ENCODE data around the gene TMEM263. TPM values are rescaled to one million over a fixed set of nuclear protein-coding genes. Genes with fewer than 3 reads are reported as not detected.

Gene TMEM263
- total and polyA plus RNA-seq, 2 of the 13 experiments (the other 11 are each of a cell fraction or from before 2014, with no cell fraction given) = 25.9 to 58.6 TPM

DNA sequence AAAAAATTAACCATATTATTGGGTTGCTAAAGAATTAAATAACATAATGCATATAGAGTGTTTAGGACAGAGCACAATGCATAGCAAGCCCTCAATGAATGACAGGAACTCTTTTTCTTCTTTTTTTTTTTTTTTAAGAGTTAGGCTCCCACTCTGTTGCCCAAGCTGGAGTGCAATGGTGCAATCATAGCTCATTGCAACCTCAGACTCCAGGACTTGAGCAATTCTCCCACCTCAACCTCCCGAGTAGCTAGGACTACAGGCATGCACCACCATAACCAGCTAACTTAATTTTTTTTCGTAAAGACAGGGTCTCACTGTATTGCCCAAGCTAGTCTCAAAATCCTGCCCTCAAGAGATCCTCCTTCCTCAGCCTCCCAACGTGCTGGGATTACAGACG is 51.7 kb downstream of the TMEM263 start:
- no peaks in the 10 kb centered on the region; a peak in 2 of 5 replicates for H3K36me3 ChIP-seq (replicated peaks in 1 of 2; ENCODE audit: control insufficient read depth in 1 of 2, insufficient read depth in 2 of 2, low read length in 2 of 2)
- H3K4me3 ChIP-seq (replicated peaks in 1 of 3; ENCODE audit: insufficient read depth in 1 of 3, low read depth in 2 of 3, low read length in 3 of 3) = no peak overlapping the region
- no peak overlapping the region for H3K4me2 ChIP-seq (ENCODE audit: low read depth, low read length)
- intact Hi-C loops (cut with micrococcal nuclease; ENCODE audit: unreplicated experiment) (no loop called here), in situ Hi-C loops (cut with HindIII; ENCODE audit: extremely low pct_ligation_motif_present, low pct_unique_long_range_greater_than_20kb) (no loop called here)
- DNase-seq (ENCODE audit: low spot score) (no peak), FAIRE-seq (no peak), ATAC-seq (no peak)
- ChIA-PET CTCF (ENCODE audit: low intra/inter-chr PET ratio, low total read pairs) (no interaction called here), POLR2A (no interaction called here)
- no peaks in the 10 kb centered on the region for H3K27me3 ChIP-seq (ENCODE audit: control insufficient read depth in 1 of 2, insufficient read depth in 2 of 2, low read length in 2 of 2)
- H3K27ac ChIP-seq (ENCODE audit: extremely low read length, insufficient read depth, low read length) = no peak overlapping the region
- no peak overlapping the region for H2AFZ ChIP-seq (ENCODE audit: low read length)
- H3K9me3 ChIP-seq (ENCODE audit: low read length) = no peaks in the 10 kb centered on the region
- H3K9ac ChIP-seq (ENCODE audit: insufficient read depth, low read depth, low read length) = no peak overlapping the region
- no peak for TF ChIP-seq ZNF12 (CRISPR knock-in tag; IDR thresholded peaks at IDR 0.05)
- peak; percentile 12; the same call in 1 of the 2 replicates for TF ChIP-seq CEBPB (IDR thresholded peaks at IDR 0.05; ENCODE audit: borderline replicate concordance, low read depth, low read length)
- no peaks in the 10 kb centered on the region for H3K4me1 ChIP-seq (ENCODE audit: insufficient read depth, low read length)
- WGBS (ENCODE audit: low lambda C conversion rate) = 95% methylated on average over 4 of the region's 4 CpGs
- no peaks in the 10 kb centered on the region for H4K20me1 ChIP-seq (ENCODE audit: insufficient read depth, low read length)
- H3K79me2 ChIP-seq (ENCODE audit: insufficient read depth, low read length) = no peaks in the 10 kb centered on the region
- no TSS peak for BruUV-seq (replicated peaks)

DNA sequence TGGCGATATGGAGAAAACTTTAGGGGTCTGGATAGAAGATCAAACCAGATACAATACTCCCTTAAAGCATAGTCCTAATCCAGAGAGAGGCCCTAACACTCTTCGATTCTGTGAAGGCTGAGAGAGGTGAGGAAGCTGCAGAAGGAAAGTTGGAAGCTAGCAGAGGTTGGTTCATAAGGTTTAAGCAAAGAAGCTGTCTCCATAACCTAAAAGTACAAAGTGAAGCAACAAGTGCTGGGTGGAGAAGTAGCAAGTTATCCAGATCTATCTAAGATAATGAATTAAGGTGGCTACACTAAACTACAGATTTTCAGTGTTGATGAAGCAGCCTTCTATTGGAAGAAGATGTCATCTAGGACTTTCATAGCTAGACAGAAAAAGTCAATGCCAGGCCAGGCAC is 55.8 kb downstream of the TMEM263 start:
- Histone ChIP-seq H2AFZ (ENCODE audit: low read length) (no peak overlapping the region), H3K36me3 (replicated peaks in 1 of 2; ENCODE audit: control insufficient read depth in 1 of 2, insufficient read depth in 2 of 2, low read length in 2 of 2) (no peaks in the 10 kb centered on the region; a peak in 2 of 5 replicates), H3K79me2 (ENCODE audit: insufficient read depth, low read length) (no peaks in the 10 kb centered on the region), H3K4me3 (replicated peaks in 1 of 3; ENCODE audit: insufficient read depth in 1 of 3, low read depth in 2 of 3, low read length in 3 of 3) (no peak overlapping the region), H3K9ac (ENCODE audit: insufficient read depth, low read depth, low read length) (no peak overlapping the region), H3K9me3 (ENCODE audit: low read length) (no peaks in the 10 kb centered on the region), H3K27ac (ENCODE audit: extremely low read length, insufficient read depth, low read length) (no peak overlapping the region), H3K4me2 (ENCODE audit: low read depth, low read length) (no peak overlapping the region), H3K4me1 (ENCODE audit: insufficient read depth, low read length) (no peaks in the 10 kb centered on the region), H3K27me3 (ENCODE audit: control insufficient read depth in 1 of 2, insufficient read depth in 2 of 2, low read length in 2 of 2) (no peaks in the 10 kb centered on the region), H4K20me1 (ENCODE audit: insufficient read depth, low read length) (no peaks in the 10 kb centered on the region)
- no TSS peak for BruUV-seq (replicated peaks)
- ATAC-seq (no peak), FAIRE-seq (no peak), DNase-seq (ENCODE audit: low spot score) (no peak)
- TF ChIP-seq U2AF1 (optimal IDR thresholded peaks at IDR 0.05; ENCODE audit: low read depth, low read length) (no peak), CREM (IDR thresholded peaks at IDR 0.05) (no peak), CREM (CRISPR knock-in tag; IDR thresholded peaks at IDR 0.05) (no peak), ZNF776 (CRISPR knock-in tag; IDR thresholded peaks at IDR 0.05) (no peak), ARID2 (CRISPR knock-in tag; IDR thresholded peaks at IDR 0.05; ENCODE audit: borderline replicate concordance) (no peak), ERF (CRISPR knock-in tag; IDR thresholded peaks at IDR 0.05) (no peak), ZNF350 (CRISPR knock-in tag; IDR thresholded peaks at IDR 0.05; ENCODE audit: borderline replicate concordance, low read depth) (no peak), ZNF530 (CRISPR knock-in tag; IDR thresholded peaks at IDR 0.05; ENCODE audit: low read depth) (no peak), KDM5B (CRISPR knock-in tag; IDR thresholded peaks at IDR 0.05; ENCODE audit: borderline replicate concordance) (no peak), ZNF672 (CRISPR knock-in tag; IDR thresholded peaks at IDR 0.05) (no peak)
- in situ Hi-C loops (cut with HindIII; ENCODE audit: extremely low pct_ligation_motif_present, low pct_unique_long_range_greater_than_20kb) (no loop called here), intact Hi-C loops (cut with micrococcal nuclease; ENCODE audit: unreplicated experiment) (no loop called here)
- CTCF ChIA-PET (ENCODE audit: low intra/inter-chr PET ratio, low total read pairs) = no interaction called here
- 89% methylated on average over 2 of the region's 2 CpGs for WGBS (ENCODE audit: low lambda C conversion rate)
- POLR2A ChIA-PET = no interaction called here
